GM12873 (cell line): ENCODE data around the gene FAM221A.

Experiments
- TF ChIP-seq, protein P1 (sequence below): IDR thresholded peaks from 2 replicates; pipeline ENCODE4 v1.5.1; 2012; ENCODE audit warnings: low read depth, mild to moderate bottlenecking, moderate library complexity, low read length, control low read depth; ENCODE audit not compliant: insufficient read depth; ENCODE audit errors: missing control alignments

FAM221A gene

DNA sequence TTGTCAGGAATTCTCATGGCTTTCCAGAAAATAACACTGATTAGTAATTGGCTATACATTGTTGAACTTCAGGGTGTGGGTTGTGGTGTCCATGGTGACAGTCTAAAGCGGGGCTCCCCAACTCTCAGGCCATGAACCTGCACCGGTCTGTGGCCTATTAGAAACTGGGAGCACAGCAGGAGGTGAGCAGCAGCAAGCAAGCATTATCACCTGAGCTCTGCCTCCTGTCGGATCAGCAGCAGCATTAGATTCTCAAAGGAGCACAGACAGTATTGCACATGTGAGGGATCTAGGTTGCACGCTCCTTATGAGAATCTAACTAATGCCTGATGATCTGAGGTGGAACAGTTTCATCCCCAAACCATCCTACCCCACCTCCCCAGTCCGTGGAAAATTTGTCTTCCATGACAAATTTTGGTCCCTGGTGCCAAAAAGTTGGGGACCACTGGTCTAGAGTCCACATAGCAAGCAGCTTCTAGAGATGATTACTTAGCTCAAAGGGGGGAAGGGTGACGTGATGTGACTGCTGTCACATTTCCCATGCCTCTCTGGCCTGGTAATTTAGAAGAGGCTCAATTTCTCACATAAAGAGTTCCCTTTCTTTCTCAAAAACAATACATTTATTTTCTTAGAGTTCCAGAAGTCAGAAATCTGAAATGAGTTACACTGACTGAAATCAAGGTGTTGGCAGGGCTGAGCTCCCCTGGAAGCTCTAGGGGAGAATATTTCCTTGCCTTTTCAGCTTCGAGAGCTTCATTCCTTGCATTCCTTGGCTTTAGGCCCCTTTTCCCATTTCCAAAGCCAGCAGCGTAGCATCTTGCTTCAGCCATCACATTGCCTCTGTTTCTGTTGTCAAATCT lies 17.6 kb upstream of the FAM221A start:
- TF ChIP-seq, protein P1, sequence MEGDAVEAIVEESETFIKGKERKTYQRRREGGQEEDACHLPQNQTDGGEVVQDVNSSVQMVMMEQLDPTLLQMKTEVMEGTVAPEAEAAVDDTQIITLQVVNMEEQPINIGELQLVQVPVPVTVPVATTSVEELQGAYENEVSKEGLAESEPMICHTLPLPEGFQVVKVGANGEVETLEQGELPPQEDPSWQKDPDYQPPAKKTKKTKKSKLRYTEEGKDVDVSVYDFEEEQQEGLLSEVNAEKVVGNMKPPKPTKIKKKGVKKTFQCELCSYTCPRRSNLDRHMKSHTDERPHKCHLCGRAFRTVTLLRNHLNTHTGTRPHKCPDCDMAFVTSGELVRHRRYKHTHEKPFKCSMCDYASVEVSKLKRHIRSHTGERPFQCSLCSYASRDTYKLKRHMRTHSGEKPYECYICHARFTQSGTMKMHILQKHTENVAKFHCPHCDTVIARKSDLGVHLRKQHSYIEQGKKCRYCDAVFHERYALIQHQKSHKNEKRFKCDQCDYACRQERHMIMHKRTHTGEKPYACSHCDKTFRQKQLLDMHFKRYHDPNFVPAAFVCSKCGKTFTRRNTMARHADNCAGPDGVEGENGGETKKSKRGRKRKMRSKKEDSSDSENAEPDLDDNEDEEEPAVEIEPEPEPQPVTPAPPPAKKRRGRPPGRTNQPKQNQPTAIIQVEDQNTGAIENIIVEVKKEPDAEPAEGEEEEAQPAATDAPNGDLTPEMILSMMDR, result no peak

DNA sequence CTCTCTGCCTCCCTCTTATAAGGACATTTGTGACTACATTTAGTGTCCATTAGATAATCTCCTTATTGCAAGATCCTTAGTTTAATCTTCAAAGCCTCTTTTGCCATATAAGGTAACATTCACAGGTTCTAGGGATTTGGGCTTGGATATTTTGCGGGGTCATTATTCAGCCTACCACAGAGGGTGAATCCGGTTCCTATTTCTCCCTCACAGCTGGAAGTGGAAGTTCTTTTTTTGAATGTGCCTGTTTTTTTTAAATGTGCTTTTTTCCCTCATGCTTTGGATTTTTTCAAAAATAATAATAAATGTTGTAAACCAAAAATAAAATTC lies 17.1 kb upstream of the FAM221A start:
- TF ChIP-seq, protein P1, result no peak

DNA sequence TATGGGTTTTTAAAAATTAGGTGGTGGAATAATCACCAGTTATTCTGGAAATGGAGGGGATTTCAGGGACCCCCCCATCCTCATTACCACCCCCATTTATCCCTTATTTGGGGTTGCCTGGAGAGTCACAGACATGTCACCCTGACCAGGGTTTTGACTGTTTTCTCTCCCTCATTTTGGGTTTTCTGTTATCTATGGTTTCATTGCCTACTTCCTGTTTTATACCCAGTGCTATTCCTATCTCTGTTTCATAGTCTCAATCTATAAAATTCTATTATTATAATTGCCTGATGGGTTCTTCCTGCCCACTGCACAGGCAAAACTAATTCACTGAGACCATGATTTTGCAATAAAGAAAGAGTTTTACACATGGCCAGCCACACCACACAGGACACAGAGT lies 15.9 kb upstream of the FAM221A start:
- TF ChIP-seq, protein P1, result no peak

DNA sequence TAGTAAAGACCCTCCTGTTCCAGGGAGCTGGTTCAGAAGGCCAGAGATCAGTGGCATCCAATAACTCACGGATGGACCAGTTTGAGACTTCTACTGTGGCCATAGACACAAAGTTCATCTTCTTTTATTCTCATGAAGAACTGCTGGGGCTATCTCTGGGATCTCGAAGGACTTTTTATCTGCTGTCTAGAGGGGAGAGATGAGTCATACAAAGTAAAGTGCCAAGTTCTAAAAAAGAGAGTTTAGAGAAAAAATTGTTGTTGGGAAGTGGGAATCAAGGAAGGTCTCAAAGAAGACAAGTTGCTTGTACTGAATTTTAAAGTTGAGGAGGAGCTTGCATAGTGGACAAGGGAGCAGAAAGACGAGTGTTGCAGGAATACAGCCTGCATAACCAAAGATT lies 8.0 kb upstream of the FAM221A start:
- TF ChIP-seq, protein P1, result no peak

DNA sequence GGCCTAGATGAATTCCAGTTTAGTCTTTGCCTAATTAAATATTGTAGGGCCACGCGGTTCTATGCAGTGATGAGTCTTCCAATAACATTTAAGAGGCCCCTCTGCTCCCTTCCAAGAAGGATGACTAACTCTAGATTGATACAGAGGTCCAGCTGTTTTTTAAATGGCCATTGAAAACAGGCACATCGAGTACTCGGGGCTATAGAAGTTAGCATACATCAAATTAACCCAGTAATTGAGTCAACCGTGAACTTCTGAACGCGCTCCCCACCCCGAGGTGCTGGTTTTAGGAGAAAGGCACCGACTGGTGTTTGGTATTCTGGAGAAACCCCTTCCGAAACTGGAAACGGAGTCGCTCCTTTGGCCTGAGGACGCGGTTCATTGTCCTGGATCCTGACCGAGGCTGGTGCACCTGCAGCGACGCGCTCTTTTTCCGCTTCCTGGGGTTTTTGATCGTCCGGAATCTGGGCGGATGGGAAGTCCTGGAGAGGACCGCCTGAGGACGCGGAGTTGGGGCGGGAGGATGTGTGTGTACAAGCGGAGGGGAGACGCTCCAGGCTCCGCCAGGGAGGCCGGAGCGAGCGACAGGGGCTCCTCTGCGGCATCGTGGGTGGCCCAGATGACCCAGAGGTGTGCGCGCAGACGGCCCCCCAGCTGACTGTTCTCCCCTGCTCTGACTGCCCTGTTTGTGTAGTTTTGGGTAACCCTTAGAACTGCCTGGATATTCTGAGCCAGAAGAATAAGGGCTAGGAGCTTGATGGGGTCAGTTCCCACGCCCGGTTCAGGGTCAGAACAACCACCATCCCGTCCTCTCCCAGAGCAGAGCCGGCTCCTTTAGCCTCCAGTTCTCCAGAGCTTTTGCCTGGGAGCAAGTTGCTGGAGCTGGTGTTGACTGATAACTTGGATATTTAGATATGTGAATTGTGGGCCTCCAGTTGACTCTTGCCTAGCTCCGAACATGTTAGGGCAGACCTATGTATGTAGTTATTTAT lies 711 bp downstream of the FAM221A start:
- TF ChIP-seq, protein P1, result no peak

DNA sequence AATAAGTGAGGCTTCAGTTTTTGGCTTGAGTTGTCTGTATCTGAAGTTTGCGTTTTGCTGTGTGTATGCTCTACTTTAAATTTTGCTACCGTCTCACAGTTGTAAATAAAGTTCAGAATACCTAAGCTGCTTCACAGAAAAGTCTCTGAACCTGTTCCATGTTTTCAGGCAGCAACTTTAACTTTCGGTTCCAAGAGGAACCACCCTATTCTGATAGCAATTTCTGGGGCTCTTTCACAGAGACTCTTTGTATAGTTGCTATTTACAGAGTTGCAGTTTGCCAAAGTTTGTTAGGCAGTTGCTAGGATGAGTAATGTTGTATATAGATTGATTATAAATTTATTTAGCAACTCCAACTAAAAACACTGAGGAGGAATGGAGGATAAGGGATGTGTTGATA lies 5.7 kb downstream of the FAM221A start:
- TF ChIP-seq, protein P1, result no peak

DNA sequence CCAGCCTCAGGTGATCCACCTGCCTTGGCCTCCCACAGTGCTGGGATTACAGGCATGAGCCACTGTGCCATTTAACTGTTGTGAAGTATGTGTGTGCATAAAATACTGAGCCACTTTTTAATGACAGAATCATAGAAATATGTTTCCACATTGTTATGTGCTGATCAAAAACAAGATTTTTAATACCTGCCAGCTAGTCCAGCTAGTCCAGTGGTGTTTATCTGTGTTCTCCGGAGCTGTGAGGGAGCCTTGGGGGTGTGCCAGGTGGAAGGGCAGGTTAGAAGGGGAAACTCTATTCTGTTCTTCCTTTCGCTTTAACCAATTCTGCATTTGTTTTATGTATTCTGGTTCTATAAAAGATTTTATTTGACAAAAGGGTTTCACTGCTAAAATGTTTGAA lies 7.0 kb downstream of the FAM221A start:
- TF ChIP-seq, protein P1, result no peak
